SK-N-SH (cell line): ENCODE measurements around the gene DENND6A.

Experiments
- EP300 ChIP-seq, 2 experiments: IDR thresholded peaks; 2 replicates each; pipeline versions ENCODE4 v1.4.0 to v1.6.1; 2012; ENCODE audit warnings: borderline replicate concordance in 1 of 2, low read depth in 1 of 2, low read length in 1 of 2
- EZH2phosphoT487 ChIP-seq: fragments of 200-600 bp; sonication (generic); IDR thresholded peaks from 2 replicates; pipeline ENCODE4 v1.6.1; 2017; ENCODE audit warnings: low read depth, mixed run types, mild to moderate bottlenecking, antibody characterized with exemption, moderate library complexity, borderline replicate concordance
- GABPA ChIP-seq: IDR thresholded peaks from 2 replicates; pipeline ENCODE4 v1.4.0; 2012; ENCODE audit warnings: low read depth, mild to moderate bottlenecking
- GATA2 ChIP-seq: sonication (generic); formaldehyde crosslinking; IDR thresholded peaks from 2 replicates; pipeline ENCODE4 v1.5.0; 2020; ENCODE audit warnings: mild to moderate bottlenecking, missing genetic modification reagents
- MXI1 ChIP-seq: IDR thresholded peaks from 2 replicates; pipeline ENCODE4 v1.6.1; 2012; ENCODE audit warnings: mild to moderate bottlenecking, low read depth, low read length, improper control_type of control experiment
- RCOR1 ChIP-seq: fragments of 150-350 bp; IDR thresholded peaks from 2 replicates; pipeline ENCODE4 v1.6.1; 2017; ENCODE audit warnings: antibody characterized with exemption, low read length
- SIN3A ChIP-seq: IDR thresholded peaks from 2 replicates; pipeline ENCODE4 v1.6.1; 2012; ENCODE audit warnings: low read depth, mild to moderate bottlenecking, low read length, moderate library complexity, borderline replicate concordance
- TAF1 ChIP-seq: IDR thresholded peaks from 2 replicates; pipeline ENCODE4 v1.6.1; 2012; ENCODE audit warnings: low read depth, mild to moderate bottlenecking, low read length, moderate library complexity, borderline replicate concordance
- USF2 ChIP-seq: fragments of 150-350 bp; IDR thresholded peaks from 2 replicates; pipeline ENCODE4 v1.6.1; 2017; ENCODE audit warnings: antibody characterized with exemption, low read length, low read depth, borderline replicate concordance
- TF ChIP-seq, protein P1 (sequence below): fragments of 200-600 bp; sonication (generic); IDR thresholded peaks from 2 replicates; pipeline ENCODE4 v1.6.1; 2017; ENCODE audit warnings: antibody characterized with exemption, mild to moderate bottlenecking, moderate library complexity
- TF ChIP-seq, protein P2 (sequence below): IDR thresholded peaks from 2 replicates; pipeline ENCODE4 v1.6.1; 2012; ENCODE audit warnings: mild to moderate bottlenecking, low read depth, low read length, moderate library complexity

DNA sequence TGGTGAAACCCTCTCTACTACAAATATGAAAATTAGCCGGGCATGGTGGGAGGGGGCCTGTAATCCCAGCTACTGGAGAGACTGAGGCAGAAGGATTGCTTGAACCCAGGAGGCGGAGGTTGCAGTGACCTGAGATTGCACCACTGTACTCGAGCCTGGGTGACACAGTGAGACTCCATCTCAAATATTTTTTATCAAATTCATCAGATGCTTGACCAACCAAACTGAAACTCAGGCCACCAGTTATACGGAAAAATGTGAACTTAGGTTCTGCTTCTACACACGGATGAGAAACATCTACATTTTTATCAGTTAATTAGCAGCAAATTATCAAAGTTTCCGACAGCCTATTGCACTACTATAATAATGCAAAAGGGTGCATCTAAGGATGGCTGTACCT, 100.6 kb downstream of the DENND6A start:
- TF ChIP-seq GABPA (no peak), EP300 (IDR thresholded peaks at IDR 0.05; ENCODE audit: borderline replicate concordance in 1 of 2, low read depth in 1 of 2, low read length in 1 of 2) (no peak), SIN3A (no peak), EZH2phosphoT487 (no peak), RCOR1 (no peak), GATA2 (CRISPR knock-in tag) (no peak), TAF1 (no peak), USF2 (no peak), MXI1 (no peak)
- TF ChIP-seq, protein P1, sequence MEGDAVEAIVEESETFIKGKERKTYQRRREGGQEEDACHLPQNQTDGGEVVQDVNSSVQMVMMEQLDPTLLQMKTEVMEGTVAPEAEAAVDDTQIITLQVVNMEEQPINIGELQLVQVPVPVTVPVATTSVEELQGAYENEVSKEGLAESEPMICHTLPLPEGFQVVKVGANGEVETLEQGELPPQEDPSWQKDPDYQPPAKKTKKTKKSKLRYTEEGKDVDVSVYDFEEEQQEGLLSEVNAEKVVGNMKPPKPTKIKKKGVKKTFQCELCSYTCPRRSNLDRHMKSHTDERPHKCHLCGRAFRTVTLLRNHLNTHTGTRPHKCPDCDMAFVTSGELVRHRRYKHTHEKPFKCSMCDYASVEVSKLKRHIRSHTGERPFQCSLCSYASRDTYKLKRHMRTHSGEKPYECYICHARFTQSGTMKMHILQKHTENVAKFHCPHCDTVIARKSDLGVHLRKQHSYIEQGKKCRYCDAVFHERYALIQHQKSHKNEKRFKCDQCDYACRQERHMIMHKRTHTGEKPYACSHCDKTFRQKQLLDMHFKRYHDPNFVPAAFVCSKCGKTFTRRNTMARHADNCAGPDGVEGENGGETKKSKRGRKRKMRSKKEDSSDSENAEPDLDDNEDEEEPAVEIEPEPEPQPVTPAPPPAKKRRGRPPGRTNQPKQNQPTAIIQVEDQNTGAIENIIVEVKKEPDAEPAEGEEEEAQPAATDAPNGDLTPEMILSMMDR = no peak
- TF ChIP-seq, protein P2, sequence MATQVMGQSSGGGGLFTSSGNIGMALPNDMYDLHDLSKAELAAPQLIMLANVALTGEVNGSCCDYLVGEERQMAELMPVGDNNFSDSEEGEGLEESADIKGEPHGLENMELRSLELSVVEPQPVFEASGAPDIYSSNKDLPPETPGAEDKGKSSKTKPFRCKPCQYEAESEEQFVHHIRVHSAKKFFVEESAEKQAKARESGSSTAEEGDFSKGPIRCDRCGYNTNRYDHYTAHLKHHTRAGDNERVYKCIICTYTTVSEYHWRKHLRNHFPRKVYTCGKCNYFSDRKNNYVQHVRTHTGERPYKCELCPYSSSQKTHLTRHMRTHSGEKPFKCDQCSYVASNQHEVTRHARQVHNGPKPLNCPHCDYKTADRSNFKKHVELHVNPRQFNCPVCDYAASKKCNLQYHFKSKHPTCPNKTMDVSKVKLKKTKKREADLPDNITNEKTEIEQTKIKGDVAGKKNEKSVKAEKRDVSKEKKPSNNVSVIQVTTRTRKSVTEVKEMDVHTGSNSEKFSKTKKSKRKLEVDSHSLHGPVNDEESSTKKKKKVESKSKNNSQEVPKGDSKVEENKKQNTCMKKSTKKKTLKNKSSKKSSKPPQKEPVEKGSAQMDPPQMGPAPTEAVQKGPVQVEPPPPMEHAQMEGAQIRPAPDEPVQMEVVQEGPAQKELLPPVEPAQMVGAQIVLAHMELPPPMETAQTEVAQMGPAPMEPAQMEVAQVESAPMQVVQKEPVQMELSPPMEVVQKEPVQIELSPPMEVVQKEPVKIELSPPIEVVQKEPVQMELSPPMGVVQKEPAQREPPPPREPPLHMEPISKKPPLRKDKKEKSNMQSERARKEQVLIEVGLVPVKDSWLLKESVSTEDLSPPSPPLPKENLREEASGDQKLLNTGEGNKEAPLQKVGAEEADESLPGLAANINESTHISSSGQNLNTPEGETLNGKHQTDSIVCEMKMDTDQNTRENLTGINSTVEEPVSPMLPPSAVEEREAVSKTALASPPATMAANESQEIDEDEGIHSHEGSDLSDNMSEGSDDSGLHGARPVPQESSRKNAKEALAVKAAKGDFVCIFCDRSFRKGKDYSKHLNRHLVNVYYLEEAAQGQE = no peak
